Measurements from ENCODE around the gene TMPRSS3.

TMPRSS3 gene

DNA sequence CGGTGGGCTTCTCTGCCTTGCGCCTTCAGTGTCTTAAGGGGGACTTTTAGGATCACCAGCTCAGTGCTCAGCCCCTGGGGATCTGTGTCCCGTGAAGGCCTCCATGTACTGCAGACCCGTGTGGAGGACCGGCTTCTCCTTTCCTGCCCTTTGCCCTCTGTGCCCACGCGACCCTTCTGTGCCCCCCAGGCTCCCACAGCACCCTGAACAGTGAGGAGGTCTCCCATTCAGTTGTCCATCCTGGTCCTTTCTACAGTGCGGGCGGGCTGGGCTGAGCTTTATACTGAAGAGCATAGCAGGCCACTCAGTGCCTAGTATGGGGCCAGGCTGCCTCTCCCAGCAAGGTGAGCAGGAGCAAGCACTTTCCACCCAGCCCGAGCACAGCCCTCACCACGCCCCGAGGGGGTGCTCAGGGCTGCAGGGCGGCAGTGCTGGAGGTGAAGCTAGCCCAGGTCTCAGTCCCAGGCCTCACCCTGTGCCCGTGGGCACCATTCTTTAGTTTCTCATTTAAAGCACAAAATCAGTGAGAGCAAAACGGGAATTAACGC lies 21.9 kb downstream of the TMPRSS3 start:
- WGBS (ENCODE audit: insufficient coverage, insufficient read length) = no CpG with 5 or more reads among the region's 16 CpGs
- H3K4me3 ChIP-seq (ENCODE audit: low read length) = no peak overlapping the region
- no peaks in the 10 kb centered on the region for H3K9me3 ChIP-seq (ENCODE audit: control insufficient read depth, insufficient read depth, low read length)
- H3K36me3 ChIP-seq (ENCODE audit: control insufficient read depth, insufficient read depth, low read length) = no peaks in the 10 kb centered on the region
- H3K27me3 ChIP-seq (ENCODE audit: control insufficient read depth, insufficient read depth, low read length) = no peaks in the 10 kb centered on the region
- DNase-seq (ENCODE audit: low read depth, low spot score) = no peak
- no peak overlapping the region for H3K27ac ChIP-seq (ENCODE audit: low read length)
- peaks cover 2% of the 10 kb centered on the region; the same call in 1 of the 2 replicates for H3K4me1 ChIP-seq (ENCODE audit: control insufficient read depth, insufficient read depth, low read length)

DNA sequence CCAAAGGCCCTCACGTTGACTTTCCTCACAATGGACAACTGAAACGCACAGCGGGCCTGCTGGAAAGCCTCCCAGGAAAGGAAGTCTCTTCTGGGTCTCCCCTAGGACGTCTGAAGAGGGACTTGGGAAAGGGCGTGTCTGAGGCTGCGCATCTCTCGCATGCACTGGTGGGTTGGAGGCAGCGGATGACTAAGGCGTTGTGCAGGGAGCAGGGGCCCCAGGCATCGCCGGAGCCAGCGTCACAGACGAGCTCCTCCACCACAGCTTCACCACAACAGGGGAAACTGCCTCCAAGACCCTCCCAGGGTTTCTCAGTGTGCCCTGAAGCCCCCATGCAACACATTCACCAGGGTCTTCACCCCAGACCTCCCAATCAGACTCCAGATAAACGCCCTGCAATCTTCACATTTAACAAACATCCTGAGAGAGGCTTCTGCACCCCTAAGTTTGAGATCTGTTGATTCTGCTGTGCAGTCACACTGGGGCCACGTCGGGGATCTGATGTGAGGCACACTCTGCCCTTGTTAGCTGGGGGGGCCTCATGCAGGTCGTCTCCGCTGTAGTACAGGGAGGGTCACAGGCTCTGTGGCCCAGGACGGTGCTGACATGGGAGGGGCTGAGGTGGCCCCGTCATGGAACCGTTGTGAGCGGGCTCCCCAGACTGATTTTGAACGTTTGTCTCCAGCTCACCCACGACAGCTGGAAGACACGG lies 22.5 kb downstream of the TMPRSS3 start:
- no peak for DNase-seq (ENCODE audit: low read depth, low spot score)
- Histone ChIP-seq H3K4me1 (ENCODE audit: control insufficient read depth, insufficient read depth, low read length) (peaks cover 2% of the 10 kb centered on the region; the same call in 1 of the 2 replicates), H3K36me3 (ENCODE audit: control insufficient read depth, insufficient read depth, low read length) (no peaks in the 10 kb centered on the region), H3K4me3 (ENCODE audit: low read length) (no peak overlapping the region), H3K9me3 (ENCODE audit: control insufficient read depth, insufficient read depth, low read length) (no peaks in the 10 kb centered on the region), H3K27me3 (ENCODE audit: control insufficient read depth, insufficient read depth, low read length) (no peaks in the 10 kb centered on the region), H3K27ac (ENCODE audit: low read length) (no peak overlapping the region)
- no CpG with 5 or more reads among the region's 25 CpGs for WGBS (ENCODE audit: insufficient coverage, insufficient read length)

DNA sequence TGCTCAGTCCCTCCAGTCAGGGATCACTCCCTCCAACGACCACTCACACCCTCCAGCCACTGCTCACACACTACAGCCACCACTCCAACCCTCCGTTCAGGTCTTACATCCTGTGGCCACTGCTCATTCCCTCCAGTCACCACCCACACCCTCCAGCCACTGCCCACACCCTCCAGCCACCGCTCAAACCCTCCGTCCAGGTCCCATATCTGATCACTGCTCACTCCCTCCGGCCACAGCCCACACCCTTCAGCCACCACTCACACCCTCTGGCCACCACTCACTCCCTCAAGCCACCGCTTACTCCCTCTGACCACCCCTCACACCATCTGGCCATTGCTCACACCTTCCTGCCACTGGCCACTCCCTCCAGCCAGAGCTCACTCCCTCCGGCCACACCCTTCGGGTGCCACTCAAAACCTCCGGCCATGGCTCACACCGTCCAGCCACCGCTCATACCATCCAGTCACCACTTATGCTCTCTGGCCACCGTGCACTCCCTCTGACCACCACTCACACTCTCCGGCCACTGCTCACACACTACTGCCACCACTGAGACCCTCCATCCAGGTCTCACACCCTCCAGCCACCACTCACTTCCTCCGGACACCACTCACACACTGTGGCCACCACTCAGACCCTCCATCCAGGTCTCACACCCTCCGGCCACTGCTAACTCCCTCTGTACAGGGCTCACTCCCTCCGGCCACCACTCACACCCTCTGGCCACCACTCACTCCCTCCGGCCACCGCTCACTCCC lies 24.8 kb downstream of the TMPRSS3 start:
- Histone ChIP-seq H3K9me3 (ENCODE audit: control insufficient read depth, insufficient read depth, low read length) (no peaks in the 10 kb centered on the region), H3K4me1 (ENCODE audit: control insufficient read depth, insufficient read depth, low read length) (peaks cover 2% of the 10 kb centered on the region; the same call in 1 of the 2 replicates), H3K36me3 (ENCODE audit: control insufficient read depth, insufficient read depth, low read length) (no peaks in the 10 kb centered on the region), H3K27me3 (ENCODE audit: control insufficient read depth, insufficient read depth, low read length) (no peaks in the 10 kb centered on the region), H3K4me3 (ENCODE audit: low read length) (no peak overlapping the region), H3K27ac (ENCODE audit: low read length) (no peak overlapping the region)
- no peak for DNase-seq (ENCODE audit: low read depth, low spot score)
- no CpG with 5 or more reads among the region's 18 CpGs for WGBS (ENCODE audit: insufficient coverage, insufficient read length)

- H3K4me1 ChIP-seq (ENCODE audit: control insufficient read depth, insufficient read depth, low read length) = no peaks in the 10 kb centered on the region
- no peak for DNase-seq (ENCODE audit: low read depth, low spot score)
- no peaks in the 10 kb centered on the region for H3K36me3 ChIP-seq (ENCODE audit: control insufficient read depth, insufficient read depth, low read length)
- WGBS (ENCODE audit: insufficient coverage, insufficient read length) = no CpG with 5 or more reads among the region's 16 CpGs
- no peaks in the 10 kb centered on the region for H3K27me3 ChIP-seq (ENCODE audit: control insufficient read depth, insufficient read depth, low read length)
- H3K27ac ChIP-seq (ENCODE audit: low read length) = no peak overlapping the region
- H3K9me3 ChIP-seq (ENCODE audit: control insufficient read depth, insufficient read depth, low read length) = no peaks in the 10 kb centered on the region
- H3K4me3 ChIP-seq (ENCODE audit: low read length) = no peak overlapping the region
Observed at GRCh38 chr21:42369821-42370220, 26.0 kb downstream of the TMPRSS3 start.

DNA sequence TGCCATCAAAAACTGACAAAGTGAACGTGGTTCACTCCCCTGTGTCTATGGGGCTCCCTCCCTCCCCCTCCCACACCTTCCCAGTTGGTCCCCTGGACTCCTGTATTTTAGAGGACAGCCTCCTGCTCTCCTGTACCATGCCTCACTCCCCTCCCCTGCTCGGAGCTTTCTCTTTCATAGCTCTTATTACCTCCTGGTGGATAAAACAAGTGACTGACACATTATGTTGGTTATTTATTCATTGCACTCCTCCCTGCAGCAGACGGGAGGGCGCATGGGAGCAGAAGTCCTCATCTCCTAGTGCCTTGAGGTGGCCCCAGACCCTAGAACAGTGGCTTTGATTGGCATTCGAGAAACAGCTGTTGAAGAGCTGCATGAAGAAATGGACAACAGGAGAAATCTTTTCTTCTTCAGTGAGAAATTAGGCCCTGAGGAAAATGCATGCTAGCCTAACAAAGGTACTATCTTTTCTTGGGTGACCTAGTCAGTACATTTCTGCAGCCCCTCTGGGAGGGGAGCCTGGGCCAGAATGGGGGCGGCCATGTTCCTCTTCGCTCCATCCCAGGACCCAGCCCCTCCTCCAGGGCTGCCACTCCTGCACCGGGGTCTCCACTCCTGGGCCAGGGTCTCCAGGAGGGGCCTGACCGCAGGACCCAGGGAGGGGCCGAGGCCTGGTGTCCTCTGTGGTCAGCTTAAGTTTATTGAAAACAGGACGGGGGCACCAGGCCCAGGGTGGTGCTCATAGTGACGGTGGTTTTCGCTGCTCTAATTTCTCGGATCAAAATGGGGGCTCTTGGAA lies 28.3 kb downstream of the TMPRSS3 start:
- Histone ChIP-seq H3K36me3 (ENCODE audit: control insufficient read depth, insufficient read depth, low read length) (no peaks in the 10 kb centered on the region), H3K4me3 (ENCODE audit: low read length) (no peak overlapping the region), H3K9me3 (ENCODE audit: control insufficient read depth, insufficient read depth, low read length) (no peaks in the 10 kb centered on the region), H3K4me1 (ENCODE audit: control insufficient read depth, insufficient read depth, low read length) (no peaks in the 10 kb centered on the region), H3K27ac (ENCODE audit: low read length) (no peak overlapping the region), H3K27me3 (ENCODE audit: control insufficient read depth, insufficient read depth, low read length) (no peaks in the 10 kb centered on the region)
- WGBS (ENCODE audit: insufficient coverage, insufficient read length) = no CpG with 5 or more reads among the region's 14 CpGs
- DNase-seq (ENCODE audit: low read depth, low spot score) = no peak

GRCh38 chr21:42366292-42367010 lies 29.4 kb downstream of the TMPRSS3 start, which contains the start of gene TFF1:
Gene TFF1, minus strand, starts transcription at chr21:42366535. Its CDS starts 40 bp downstream, at chr21:42366495.
- no peak for DNase-seq (ENCODE audit: low read depth, low spot score)
- H3K36me3 ChIP-seq (ENCODE audit: control insufficient read depth, insufficient read depth, low read length) = no peaks in the 10 kb centered on the region
- H3K27me3 ChIP-seq (ENCODE audit: control insufficient read depth, insufficient read depth, low read length) = no peaks in the 10 kb centered on the region
- no peak within 1 kb of the TSS for H3K27ac ChIP-seq (ENCODE audit: low read length)
- H3K4me1 ChIP-seq (ENCODE audit: control insufficient read depth, insufficient read depth, low read length) = no peaks in the 10 kb centered on the region
- H3K4me3 ChIP-seq (ENCODE audit: low read length) = no peak within 1 kb of the TSS
- no CpG with 5 or more reads among the region's 19 CpGs for WGBS (ENCODE audit: insufficient coverage, insufficient read length)
- H3K9me3 ChIP-seq (ENCODE audit: control insufficient read depth, insufficient read depth, low read length) = no peaks in the 10 kb centered on the region

DNA sequence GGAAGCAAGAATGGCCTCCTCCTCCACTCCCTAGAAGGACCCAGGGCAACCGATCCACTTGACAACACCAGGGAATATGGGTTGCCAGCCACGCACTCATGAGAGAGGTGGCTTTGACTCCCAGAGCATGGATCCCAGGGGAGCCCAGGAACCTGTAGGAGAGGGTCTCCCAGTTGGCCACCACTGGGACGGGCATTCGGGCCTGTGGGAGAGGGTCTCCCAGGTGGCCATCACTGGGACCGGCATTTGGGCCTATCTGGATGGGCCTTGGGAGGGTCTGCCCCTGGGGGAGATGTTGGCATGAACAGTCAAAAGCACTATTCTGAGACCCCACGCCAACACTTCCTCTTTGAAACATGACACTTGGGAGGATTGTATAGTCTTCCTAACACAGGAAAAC lies 30.1 kb downstream of the TMPRSS3 start:
- WGBS (ENCODE audit: insufficient coverage, insufficient read length) = no CpG with 5 or more reads among the region's 6 CpGs
- Histone ChIP-seq H3K9me3 (ENCODE audit: control insufficient read depth, insufficient read depth, low read length) (no peaks in the 10 kb centered on the region), H3K27me3 (ENCODE audit: control insufficient read depth, insufficient read depth, low read length) (no peaks in the 10 kb centered on the region), H3K4me1 (ENCODE audit: control insufficient read depth, insufficient read depth, low read length) (no peaks in the 10 kb centered on the region), H3K36me3 (ENCODE audit: control insufficient read depth, insufficient read depth, low read length) (no peaks in the 10 kb centered on the region), H3K27ac (ENCODE audit: low read length) (no peak overlapping the region), H3K4me3 (ENCODE audit: low read length) (no peak overlapping the region)
- no peak for DNase-seq (ENCODE audit: low read depth, low spot score)

- Histone ChIP-seq H3K27ac (ENCODE audit: low read length) (no peak overlapping the region), H3K4me3 (ENCODE audit: low read length) (no peak overlapping the region), H3K4me1 (ENCODE audit: control insufficient read depth, insufficient read depth, low read length) (no peaks in the 10 kb centered on the region), H3K9me3 (ENCODE audit: control insufficient read depth, insufficient read depth, low read length) (no peaks in the 10 kb centered on the region), H3K27me3 (ENCODE audit: control insufficient read depth, insufficient read depth, low read length) (no peaks in the 10 kb centered on the region), H3K36me3 (ENCODE audit: control insufficient read depth, insufficient read depth, low read length) (no peaks in the 10 kb centered on the region)
- no peak for DNase-seq (ENCODE audit: low read depth, low spot score)
- no CpG with 5 or more reads among the region's 13 CpGs for WGBS (ENCODE audit: insufficient coverage, insufficient read length)
Observed at GRCh38 chr21:42364304-42364865, 31.5 kb downstream of the TMPRSS3 start.

- Histone ChIP-seq H3K4me1 (ENCODE audit: control insufficient read depth, insufficient read depth, low read length) (no peaks in the 10 kb centered on the region), H3K27ac (ENCODE audit: low read length) (no peak overlapping the region), H3K9me3 (ENCODE audit: control insufficient read depth, insufficient read depth, low read length) (no peaks in the 10 kb centered on the region), H3K4me3 (ENCODE audit: low read length) (no peak overlapping the region), H3K27me3 (ENCODE audit: control insufficient read depth, insufficient read depth, low read length) (no peaks in the 10 kb centered on the region), H3K36me3 (ENCODE audit: control insufficient read depth, insufficient read depth, low read length) (no peaks in the 10 kb centered on the region)
- no CpG with 5 or more reads among the region's 8 CpGs for whole genome bisulfite sequencing (ENCODE audit: insufficient coverage, insufficient read length)
- DNase-seq (ENCODE audit: low read depth, low spot score) = no peak
Observed at GRCh38 chr21:42363312-42363711, 32.5 kb downstream of the TMPRSS3 start.

Measured in iPS DF 6.9 (cell line).